Gastrocnemius medialis (tissue), 4 donors: ENCODE results near the gene SLC6A19.

Source experiments
- POLR2A ChIP-seq, 2 donors: fragments of 450-650 bp; IDR thresholded peaks; one replicate each; pipeline ENCODE4 v1.6.1; 2017; ENCODE audit warnings: antibody characterized with exemption in 2 of 2, mild to moderate bottlenecking in 2 of 2, moderate library complexity in 2 of 2
- TF ChIP-seq, protein P1 (sequence below), 5 experiments: fragments of 450-650 bp in 3 of 5; fragments of 200-600 bp in 2 of 5; sonication (generic) in 2 of 5; IDR thresholded peaks in 4 of 5; conservative IDR thresholded peaks in 1 of 5; 1 replicate in 4 of 5; 2 replicates in 1 of 5; pipeline ENCODE4 v1.5.1; 2016 to 2019; ENCODE audit warnings: antibody characterized with exemption in 5 of 5, mild to moderate bottlenecking in 3 of 5, moderate library complexity in 3 of 5

DNA sequence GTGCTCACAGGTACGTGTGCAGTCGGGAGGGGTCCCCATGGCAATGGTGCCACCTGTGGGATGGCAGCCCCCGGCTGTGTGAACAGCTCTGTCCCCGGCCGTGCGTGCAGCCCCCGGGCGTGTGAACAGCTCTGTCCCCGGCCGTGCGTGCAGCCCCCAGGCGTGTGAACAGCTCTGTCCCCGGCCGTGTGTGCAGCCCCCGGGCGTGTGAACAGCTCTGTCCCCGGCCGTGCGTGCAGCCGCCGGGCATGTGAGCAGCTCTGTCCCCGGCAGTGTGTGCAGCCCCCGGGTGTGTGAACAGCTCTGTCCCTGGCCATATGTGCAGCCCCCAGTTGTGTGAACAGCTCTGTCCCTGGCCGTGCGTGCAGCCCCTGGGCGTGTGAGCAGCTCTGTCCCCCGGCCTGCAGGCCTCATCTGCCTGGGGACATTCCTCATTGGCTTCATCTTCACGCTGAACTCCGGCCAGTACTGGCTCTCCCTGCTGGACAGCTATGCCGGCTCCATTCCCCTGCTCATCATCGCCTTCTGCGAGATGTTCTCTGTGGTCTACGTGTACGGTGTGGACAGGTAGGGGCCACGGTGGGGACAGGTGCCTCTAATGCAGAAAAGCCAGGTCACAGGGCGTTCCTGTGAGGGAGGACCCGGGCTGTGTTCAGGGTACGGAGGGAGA is 17.8 kb downstream of the SLC6A19 start:
- TF ChIP-seq, protein P1, sequence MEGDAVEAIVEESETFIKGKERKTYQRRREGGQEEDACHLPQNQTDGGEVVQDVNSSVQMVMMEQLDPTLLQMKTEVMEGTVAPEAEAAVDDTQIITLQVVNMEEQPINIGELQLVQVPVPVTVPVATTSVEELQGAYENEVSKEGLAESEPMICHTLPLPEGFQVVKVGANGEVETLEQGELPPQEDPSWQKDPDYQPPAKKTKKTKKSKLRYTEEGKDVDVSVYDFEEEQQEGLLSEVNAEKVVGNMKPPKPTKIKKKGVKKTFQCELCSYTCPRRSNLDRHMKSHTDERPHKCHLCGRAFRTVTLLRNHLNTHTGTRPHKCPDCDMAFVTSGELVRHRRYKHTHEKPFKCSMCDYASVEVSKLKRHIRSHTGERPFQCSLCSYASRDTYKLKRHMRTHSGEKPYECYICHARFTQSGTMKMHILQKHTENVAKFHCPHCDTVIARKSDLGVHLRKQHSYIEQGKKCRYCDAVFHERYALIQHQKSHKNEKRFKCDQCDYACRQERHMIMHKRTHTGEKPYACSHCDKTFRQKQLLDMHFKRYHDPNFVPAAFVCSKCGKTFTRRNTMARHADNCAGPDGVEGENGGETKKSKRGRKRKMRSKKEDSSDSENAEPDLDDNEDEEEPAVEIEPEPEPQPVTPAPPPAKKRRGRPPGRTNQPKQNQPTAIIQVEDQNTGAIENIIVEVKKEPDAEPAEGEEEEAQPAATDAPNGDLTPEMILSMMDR (IDR thresholded peaks at IDR 0.05 in 4 of 5, conservative IDR thresholded peaks at IDR 0.05 in 1 of 5), result no peak
- TF ChIP-seq POLR2A (IDR thresholded peaks at IDR 0.05), result no peak
